Activated CD4-positive, alpha-beta T cell treated with anti-CD3 and anti-CD28 coated beads, Interleukin-2, Interleukin-6, amounts not matched to agents 100 ng/mL and 50 ng/mL, durations not matched to agents 16 hours and 8 hours (primary cell): Measurements from ENCODE around the gene TRAF5.
"Not testable (repeated sequence)": the region's sequence is repeated elsewhere in the genome, so short reads cannot be mapped to it uniquely, and the experiment has no call there.

Source experiments
- DNase-seq: peaks from one replicate; pipeline ENCODE4 v3.0.0-alpha.2; 2020

TRAF5 gene

DNA sequence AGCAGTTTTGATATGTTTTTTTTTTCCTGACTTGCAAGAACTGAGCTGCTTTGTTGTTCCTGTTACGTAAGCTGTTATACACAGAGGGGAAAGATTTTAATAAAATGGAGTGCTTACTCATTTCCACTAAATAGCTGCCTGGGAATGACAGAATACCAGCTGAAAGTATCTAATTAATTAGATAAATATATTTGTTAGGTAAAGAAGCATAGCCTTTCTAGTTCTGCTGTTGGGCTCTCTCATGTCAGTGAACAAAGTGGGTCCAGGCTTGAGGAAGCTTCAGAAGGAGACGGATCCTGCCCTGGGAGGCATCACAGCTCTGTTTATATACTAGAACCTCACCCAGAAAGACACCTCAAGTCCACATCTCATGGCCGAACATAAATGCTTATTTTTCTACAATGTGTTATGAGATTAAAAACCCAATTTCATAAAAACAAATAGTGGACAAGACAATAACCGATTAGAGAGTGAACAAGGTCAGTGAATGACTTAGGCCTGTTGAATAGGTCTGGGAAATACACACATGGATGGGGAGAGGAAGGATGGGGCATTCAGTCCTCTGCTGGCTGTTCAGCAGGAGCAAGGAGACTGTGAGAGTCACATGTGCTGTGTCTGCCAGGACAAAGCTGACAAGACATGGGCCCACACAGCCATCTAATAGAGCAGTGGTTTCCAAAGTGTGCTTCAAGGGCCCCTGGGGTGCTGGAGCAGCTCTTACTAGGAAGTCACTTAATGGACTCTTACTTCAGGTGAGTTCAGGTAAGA lies 20.6 kb downstream of the TRAF5 start:
- no peak for DNase-seq

DNA sequence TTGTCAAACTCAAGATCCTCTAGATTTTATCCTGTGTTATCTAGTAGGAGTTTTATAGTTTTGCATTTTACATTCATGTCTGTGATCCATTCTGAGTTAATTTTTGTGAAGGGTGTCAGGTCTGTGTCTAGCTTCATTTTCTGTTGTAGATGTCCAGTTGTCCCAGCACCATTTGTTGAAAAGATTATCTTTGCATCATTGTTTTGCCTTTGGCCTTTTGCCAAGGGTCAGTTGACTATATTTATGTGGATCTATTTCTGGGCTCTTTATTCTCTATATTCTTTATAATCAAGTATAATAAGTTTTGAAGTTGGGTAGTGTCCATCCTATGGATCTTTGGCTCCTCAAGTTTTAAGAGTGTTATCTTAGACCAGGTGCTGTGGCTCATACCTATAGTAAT lies 21.9 kb downstream of the TRAF5 start:
- DNase-seq, result no peak

DNA sequence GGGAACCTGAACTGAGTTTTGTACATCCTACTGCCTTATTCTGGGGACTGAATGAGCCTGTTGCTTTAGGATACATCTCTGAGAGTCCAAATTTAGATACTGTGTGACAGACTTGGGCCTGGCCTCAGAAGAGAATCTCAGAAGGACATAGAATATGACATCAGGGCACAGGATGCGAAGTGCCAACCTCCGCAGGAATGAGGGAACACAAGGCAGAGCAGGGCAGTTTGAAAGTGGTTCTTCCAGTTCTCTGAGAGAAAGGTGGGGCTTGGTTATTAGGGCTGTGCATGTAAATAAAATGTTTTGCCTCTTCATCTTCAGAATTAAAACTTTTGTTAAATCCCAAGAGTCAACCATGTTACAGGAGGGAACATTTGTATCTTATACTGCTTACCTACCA lies 23.1 kb downstream of the TRAF5 start:
- DNase-seq, result no peak

DNA sequence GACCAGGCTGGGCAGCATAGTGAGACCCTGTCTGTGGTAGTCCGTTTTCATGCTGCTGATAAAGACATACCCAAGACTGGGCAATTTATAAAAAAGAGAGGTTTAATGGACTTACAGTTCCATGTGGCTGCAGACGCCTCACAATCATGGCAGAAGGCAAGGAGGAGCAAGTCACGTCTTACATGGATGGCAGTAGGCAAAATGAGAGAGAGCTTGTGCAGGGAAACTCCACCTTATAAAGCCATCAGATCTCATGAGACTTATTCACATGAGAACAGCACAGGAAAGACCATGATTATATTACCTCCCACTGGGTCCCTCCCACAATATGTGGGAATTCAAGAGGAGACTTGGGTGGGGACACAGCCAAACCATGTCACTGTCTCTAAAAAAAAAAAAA lies 25.4 kb downstream of the TRAF5 start:
- not testable (repeated sequence) for DNase-seq

DNA sequence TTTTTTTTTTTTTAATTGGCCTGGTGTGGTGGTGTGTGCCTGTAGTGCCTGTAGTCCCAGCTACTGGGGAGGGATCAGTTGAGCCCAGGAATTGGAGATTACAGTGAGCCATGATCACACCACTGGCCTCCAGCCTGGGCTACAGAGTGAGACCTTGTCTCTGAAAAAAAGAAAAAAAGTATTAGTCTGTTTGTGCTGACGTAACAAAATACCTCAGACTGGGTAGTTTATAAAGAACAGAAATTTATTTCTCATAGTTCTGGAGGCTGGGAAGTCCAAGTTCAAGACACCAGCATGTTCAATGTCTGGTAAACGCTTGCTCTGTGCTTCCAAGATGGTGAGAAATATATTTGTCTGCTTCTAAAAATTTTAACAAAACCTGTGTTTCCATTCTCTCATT lies 25.8 kb downstream of the TRAF5 start:
- no peak for DNase-seq

DNA sequence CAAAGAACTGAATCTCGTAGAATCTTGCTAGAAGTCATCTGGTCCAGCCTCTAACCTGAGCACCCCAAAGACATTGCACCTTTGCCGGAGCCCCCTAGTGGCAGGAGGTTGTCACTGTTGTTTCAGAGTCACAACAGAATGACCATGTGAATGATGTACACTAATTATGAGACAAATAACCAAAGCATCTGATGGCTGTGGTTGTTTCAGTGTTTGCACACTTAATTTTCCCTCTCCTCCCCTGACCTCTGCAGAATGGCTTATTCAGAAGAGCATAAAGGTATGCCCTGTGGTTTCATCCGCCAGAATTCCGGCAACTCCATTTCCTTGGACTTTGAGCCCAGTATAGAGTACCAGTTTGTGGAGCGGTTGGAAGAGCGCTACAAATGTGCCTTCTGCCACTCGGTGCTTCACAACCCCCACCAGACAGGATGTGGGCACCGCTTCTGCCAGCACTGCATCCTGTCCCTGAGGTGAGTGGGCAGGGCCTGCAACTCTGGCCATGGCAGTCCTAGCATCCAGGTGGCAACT lies 26.4 kb downstream of the TRAF5 start:
- peak; percentile 70 for DNase-seq

DNA sequence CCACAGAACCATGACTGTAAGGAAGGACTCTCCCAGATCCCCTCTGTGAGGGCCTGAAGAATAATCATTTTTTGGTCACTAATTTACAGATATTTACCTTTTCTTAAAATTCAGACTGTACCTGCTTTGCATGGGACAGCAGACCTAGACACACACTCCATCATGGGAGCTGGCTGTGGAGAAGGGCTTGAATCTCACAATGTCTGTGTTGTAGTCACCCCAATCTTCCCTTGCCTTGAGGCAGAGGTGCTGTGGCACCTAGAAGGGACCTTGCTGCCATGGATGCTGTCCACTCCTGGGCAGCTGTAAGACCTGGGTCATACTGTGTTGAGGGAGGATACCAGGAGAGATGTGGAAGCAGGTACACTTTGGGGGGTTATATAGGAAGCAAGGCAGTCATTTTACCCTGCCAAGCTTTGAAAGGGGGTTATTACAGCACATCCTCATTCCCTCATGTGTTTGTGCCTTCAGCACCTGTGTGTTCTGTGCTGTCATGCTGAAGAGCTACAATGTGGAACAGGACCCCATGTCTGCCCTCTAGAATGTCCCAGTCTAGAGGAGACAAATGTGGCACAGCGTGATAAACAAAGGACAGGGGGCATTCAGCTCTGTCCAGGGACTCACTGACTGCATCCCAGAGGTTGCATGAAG lies 27.1 kb downstream of the TRAF5 start:
- DNase-seq, result no peak

DNA sequence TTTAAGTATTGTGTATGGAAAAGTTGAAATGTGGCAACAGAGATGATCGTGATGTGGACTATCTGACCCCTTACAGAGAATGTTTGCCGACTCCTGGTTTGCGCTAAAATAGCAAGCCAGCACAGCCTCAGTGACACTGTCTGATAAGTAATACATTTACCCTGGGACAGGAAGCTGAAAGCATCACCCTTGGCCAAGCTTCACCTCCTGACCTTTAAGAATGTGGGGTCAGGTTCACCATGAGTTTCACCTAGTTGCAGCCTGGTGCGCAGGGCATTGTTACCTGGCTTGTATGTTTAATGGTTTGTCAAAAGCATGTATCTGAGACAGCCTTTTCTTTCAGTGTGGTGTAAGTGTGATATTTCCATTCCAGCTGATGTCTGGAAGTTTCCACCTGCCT lies 29.2 kb downstream of the TRAF5 start:
- DNase-seq, result no peak

DNA sequence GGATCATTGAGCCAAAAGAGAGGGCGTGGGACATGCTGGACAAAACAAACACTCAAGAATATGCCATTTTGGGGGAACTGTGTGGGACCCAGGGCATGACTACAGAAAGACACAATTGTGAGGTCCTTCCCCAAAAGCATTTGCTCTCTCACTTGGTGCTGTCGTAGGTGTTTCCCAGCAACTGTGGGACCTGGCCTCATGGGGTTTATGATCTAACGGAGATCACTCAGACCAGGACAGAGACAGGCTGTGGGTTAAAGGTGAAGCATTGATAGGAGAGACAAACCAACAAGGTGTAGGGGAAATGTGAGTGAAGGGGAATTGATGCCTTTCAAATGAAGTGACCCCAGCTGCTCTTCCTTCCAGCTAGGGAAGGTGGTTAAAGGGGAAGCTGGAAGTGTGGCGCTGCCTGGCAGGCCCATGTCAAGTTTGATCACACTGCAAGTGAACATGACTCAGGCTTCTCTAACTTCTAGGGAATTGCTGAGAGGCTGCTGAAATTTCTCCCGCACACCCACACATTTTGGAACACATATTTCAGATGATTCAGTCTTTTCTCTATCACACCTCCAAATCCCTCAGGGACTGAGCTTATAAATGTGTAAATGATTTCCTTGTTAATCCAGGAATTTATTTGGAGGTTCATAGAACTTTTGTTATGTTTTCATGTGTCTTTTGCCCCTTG lies 30.2 kb downstream of the TRAF5 start:
- DNase-seq, result no peak

DNA sequence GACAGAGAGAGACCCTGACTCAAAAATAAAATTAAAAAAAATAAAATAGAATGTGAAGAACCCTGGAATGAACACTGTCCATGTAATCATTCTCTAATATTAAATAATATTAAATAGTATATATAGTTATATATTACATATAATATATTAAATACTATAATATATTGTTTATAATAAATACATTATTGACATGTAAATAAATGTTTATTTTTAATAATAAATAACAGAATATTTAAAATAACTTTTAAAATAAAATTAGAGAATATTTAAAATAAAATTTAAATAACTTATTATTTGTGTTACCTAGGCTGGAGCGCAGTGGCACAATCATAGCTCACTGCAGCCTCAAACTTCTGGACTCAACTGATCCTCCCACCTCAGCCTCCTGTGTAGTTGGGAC lies 32.1 kb downstream of the TRAF5 start:
- no peak for DNase-seq

DNA sequence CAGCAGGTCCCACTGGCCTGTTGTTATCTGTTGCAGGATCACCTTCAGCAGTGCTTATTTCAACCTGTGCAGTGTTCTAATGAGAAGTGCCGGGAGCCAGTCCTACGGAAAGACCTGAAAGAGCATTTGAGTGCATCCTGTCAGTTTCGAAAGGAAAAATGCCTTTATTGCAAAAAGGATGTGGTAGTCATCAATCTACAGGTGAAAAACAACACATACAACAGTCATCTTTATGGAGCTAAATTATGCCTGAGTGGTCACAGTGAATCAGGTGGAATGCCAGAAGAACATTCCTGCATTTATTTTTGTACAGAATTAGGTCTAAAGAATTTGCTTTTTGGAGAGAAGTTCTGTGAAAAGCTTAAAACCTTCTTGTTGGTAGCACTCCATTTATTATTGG lies 33.2 kb downstream of the TRAF5 start:
- no peak for DNase-seq

DNA sequence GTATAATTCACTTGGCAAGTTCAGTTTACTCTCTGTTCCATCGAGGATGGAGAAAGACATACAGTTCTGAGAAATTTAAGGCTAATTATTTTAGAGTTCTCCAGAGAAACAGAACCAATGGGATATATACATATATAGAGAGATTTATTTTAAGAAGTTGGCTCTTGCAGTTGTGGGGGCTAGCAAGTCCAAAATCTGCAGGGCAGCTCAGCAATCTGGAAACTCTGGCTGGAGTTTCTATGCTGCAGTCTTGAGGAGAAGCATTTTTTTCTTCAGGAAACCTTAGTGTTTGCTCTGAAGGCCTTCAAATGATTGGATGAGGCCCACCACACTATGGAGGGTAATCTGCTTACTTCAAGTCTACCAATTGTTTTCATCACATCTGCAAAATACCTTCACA lies 34.6 kb downstream of the TRAF5 start:
- no peak for DNase-seq

DNA sequence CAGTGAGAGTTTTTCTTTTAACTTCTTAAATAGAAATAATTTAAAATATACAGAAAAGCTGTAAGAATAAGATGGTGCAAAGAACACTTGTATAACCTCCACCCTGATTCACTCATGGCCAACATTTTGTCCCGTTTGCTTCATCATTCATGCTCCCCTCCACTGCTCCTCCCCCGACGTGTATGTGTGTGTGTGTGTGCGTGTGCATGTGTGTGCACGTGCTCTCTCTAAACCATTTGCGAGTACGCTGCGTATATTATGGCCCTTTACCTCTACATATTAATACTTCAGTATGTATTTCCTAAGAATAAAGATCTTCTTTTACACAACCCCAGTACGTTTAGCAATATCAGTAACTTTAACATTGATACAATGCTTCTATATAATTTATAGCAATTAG lies 43.0 kb downstream of the TRAF5 start:
- DNase-seq, result no peak

DNA sequence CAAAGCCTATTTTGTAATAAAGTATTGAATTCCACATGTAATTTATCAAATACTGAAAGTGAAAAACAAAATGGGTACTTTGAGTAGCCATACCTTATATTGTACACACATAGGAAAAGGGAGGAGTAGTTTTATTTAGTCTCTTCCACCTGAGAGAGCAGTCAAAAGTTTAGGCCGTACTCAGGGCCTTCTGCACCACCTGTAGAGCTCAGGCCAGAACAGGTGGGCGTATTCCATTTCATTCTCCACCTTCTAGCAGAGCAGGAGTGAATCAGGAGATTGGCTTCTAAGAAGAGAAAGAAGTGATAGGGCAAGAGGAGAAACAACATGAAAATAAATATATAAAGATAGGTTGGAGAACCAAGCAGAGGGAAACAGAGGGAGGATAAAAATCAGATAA lies 44.0 kb downstream of the TRAF5 start:
- DNase-seq, result no peak

DNA sequence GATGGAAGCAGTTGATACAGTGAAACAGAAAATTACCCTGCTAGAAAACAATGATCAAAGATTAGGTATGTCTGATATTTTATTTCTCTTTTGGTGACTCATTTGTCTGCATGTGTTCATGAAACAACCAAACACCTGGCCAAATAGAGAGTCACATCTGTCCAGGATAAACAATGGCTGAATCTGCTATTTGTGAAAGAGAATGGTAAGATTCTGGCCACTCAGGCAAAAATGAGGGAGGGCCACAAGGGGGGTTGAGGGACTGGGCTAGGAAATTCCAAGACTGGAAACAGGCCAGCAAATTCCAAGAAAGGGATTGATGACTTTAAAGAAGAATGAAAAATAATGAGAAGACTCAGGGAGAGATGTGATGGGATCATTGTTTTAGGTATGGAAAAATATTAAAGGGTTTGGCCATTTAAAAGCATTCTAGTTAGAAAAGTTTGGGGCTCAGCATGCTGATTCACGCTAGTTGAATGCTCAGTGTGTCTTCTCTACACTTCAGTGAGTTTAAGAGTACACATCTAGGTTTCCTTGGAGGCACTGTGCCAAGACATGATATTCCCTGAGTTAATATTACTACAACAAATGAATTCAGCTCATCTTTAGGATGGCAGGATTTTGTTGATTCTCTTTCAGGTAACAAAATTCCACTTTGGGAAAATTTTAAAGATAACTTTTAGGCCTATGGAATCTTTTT lies 44.9 kb downstream of the TRAF5 start:
- DNase-seq, result no peak

DNA sequence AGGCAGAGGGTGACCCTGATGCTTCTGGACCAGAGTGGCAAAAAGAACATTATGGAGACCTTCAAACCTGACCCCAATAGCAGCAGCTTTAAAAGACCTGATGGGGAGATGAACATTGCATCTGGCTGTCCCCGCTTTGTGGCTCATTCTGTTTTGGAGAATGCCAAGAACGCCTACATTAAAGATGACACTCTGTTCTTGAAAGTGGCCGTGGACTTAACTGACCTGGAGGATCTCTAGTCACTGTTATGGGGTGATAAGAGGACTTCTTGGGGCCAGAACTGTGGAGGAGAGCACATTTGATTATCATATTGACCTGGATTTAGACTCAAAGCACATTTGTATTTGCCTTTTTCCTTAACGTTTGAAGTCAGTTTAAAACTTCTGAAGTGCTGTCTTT lies 45.8 kb downstream of the TRAF5 start:
- no peak for DNase-seq

DNA sequence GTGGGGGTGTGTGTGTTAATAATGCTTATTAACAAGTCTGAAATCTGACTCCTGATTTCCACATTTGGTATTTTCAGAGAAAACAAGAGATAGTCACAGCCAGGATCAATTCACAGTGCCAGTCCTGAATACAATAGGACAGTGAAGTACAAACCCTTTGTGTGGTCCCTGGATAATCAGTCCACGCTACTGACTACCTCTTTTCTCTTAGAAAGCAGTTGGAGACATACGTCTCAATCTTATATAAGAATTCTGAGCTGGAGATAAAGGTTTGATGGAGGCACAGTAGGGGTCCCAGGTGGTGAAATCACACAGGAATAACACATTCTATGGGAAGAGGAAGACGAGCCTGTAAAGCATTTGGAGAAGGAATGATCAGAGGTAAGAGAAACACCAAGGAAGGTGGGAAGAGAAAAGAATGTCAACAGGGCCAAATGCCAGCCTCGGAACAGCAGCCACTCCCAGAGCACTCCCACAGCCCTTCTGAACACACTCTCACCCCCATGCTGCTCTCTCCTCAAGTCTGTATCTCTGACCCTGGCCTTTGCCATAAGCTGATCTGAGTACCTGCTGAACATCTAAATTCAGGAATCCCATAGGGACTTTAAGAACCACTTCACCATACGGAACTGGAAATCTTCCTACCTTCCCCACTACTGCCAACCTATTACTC lies 48.6 kb downstream of the TRAF5 start:
- no peak for DNase-seq

DNA sequence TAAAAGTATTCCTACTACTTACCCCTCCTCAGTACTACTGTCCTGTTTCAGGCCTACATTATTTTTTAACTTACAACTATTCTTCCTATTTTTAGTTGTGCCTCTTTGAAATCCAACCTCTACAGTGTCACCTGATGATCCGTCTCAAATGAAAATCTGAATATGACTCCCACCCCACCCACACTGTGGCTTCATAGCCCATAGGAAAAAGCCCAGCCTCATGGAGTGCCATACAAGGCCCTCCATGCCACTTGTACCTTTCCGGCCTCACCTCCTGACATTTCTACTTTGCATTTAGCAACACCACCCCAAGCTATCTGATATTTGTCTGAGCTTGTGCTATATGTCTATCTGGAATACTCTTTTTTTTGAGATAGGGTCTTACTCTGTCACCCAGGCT lies 49.3 kb downstream of the TRAF5 start:
- DNase-seq, result no peak

DNA sequence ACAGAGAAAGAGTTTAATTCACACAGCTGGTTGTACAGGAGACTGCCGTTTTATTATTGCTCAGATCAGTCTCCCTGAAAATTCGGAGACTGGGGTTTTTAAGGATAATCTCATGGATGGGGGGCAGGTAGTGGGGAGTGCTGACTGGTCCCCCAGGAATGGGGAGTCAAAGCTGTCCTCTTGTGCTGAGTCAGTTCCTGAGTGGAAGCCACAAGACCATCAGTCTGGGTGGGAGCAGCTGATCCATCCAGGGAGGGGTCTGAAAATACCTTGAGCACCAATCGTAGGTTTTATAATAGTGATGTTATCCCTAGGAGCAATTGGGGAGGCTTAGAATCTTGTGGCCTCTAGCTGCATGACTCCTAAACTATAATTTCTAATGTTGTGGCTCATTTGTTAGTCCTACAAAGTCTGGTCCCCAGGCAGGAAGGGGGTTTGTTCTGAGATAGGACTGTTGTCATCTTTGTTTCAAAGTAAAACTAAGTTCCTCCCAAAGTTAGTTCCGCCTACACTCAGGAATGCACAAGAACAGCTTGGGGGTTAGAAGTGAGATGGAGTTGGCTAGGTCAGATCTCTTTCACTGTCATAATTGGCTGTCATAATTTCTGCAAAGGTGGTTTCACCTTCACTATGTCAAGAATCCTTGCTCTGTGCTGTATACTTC lies 50.3 kb downstream of the TRAF5 start:
- no peak for DNase-seq

DNA sequence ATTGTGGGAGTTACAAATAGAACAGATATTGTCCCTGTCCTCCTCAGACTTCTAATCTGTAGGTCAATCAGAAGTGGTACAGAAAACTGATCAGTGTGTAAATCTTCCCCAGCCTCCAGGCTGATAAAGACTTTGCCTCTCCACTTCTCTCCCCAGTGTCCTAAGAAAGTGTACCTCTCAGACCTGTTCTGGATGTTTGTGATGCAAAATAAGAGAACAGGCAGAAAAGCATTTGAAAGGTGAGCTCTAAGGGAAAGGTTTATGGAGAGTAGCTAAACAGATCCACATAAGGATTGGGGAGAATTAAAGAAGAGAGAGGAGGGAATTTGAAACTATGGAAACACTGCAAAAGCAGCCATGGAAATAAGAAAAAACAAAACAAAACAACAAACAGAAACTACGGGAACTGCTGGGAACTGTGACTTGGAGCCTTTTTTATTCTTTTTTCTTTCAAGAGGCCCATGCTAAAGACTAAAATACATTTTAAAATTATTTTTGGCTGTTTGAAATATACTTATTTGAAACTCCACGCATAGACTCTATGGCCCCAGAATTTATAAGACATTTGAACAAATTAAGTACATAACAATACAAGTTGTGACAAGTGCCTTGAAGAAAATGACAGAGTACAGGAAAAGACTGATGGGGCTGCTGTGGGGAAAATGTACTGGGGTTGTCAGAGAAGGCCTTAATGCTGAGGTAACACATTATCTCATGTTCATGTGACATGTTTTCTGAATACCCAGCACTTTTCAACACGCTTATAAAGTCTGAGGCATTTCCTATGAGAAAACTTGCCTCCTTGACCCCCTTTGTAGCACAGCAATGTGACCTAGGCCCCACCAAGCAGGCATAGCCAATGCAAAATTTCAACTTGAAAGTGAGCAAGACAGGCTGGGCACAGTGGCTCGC lies 51.2 kb downstream of the TRAF5 start:
- no peak for DNase-seq

DNA sequence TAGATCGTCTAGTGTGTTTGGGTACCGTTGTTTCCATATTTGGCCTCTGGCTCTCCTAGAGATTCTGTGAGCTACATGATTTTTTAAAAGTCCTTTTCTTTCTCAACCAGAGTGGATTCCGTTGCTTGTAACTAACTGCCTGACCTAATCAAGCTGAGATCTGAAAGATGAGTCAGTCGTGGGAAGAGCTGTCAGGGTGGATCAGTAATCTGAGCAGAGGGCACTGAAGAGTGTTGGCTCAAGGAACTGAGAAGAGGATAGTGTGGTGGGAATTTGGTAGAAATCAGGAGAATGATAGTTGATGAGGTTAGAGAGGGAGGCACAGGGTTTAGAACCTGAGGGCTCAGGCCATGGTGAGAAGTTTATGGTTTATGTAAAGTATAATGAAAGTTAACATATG lies 52.2 kb downstream of the TRAF5 start:
- peak; percentile 51 for DNase-seq
